SU-DHL-6 (cell line): ENCODE results near the gene CYYR1.

Source experiments
- CTCF ChIP-seq: fragments of 200-600 bp; sonication (generic); IDR thresholded peaks from one replicate; pipeline ENCODE4 v1.5.1; 2017; ENCODE audit warnings: antibody characterized with exemption, mild to moderate bottlenecking, low read length, moderate library complexity; ENCODE audit not compliant: insufficient read depth, poor library complexity, severe bottlenecking
- EZH2phosphoT487 ChIP-seq: fragments of 200-600 bp; sonication (generic), shearing (Covaris generic); conservative IDR thresholded peaks from 2 replicates; pipeline ENCODE4 v1.6.1; 2018; ENCODE audit warnings: mild to moderate bottlenecking, antibody characterized with exemption, low read length, moderate library complexity, mixed read lengths

DNA sequence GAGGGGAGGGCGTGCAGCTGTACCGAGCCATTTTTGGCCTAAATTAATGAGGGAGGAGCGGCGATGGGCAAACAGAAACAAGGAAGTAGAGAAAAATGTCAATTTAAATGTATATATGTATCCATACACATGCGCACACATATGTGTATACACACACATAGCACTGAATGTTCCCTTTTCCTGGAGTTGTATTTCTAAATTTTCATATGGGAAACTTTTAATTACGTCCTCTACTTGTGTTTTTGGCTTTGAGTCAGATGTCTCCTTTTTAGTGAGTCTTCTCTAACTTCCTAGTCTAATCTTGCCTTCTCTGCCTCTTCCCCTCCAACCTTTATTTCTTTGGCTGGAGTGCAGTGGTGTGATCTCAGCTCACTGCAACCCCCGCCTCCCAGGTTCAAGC lies 15.4 kb upstream of the CYYR1 start:
- no peak for TF ChIP-seq CTCF
- no peak for TF ChIP-seq EZH2phosphoT487
